Measurements from ENCODE around the gene RNASEH2B. TPM values are rescaled to one million over a fixed set of nuclear protein-coding genes. Genes with fewer than 3 reads are reported as not detected.

The RNASEH2B gene
- total and polyA plus RNA-seq, 7 experiments from 2014 or later: 65.3 to 105 (median 94.6) TPM

DNA sequence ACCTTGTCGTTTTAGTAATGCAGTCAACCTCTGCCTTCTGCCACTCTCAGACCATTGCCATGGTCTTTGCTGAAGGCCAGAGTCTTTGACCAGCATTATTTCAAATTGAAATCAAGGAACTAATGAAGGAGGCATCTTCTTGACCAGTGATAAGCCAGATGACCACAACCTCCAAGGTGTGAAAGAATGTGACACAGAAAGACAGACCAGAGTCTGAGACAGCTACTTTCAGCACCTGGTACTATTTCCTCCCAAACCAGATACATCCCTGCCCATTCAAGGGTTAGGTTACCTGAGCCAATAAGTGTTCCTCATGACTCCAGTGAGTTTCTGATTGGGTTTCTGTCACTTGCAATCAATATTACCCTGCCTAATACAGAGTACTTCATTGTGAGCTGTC, 20.3 kb upstream of the RNASEH2B start:
- H3K4me3 ChIP-seq (ENCODE audit: low read length): no peak overlapping the region
- ATAC-seq: no peak
- Mint-ChIP-seq H3K4me1 (peaks cover 23 to 42% (median 41%) of the 10 kb centered on the region in 7 donors), H3K9me3 (peaks cover 0 to 12% (median 0%) of the 10 kb centered on the region in 11 donors), H3K27ac (peak overlapping the region in 1 of 9 donors; percentile 0), H3K4me3 (no peak overlapping the region), H3K36me3 (peaks cover 0 to 35% (median 3%) of the 10 kb centered on the region in 5 donors), H3K27me3 (peaks cover 0 to 7% (median 0%) of the 10 kb centered on the region in 5 donors)
- H3K9me3 ChIP-seq (ENCODE audit: control insufficient read depth in 2 of 3, low read length in 3 of 3): no peaks in the 10 kb centered on the region
- no peaks in the 10 kb centered on the region for H3K36me3 ChIP-seq (ENCODE audit: control insufficient read depth in 2 of 3, insufficient read depth in 3 of 3, low read length in 3 of 3)
- no peak for DNase-seq
- intact Hi-C loops (cut with micrococcal nuclease): no loop called here
- CTCF ChIA-PET: no interaction called here
- no peak overlapping the region for H3K27ac ChIP-seq (ENCODE audit: low read depth, low read length)
- POLR2A ChIA-PET: interaction anchor here (1.0 to 1.3 kb wide), 3 partner anchors 9 to 765 kb away, joined by 3 read pairs; no protein-coding TSS in a partner anchor
- peaks cover 12 to 26% of the 10 kb centered on the region in 2 donors for H3K4me1 ChIP-seq (ENCODE audit: control insufficient read depth in 2 of 2, insufficient read depth in 2 of 2, low read length in 2 of 2)
- H3K27me3 ChIP-seq (ENCODE audit: control insufficient read depth in 2 of 2, insufficient read depth in 2 of 2, low read length in 2 of 2): no peaks in the 10 kb centered on the region

DNA sequence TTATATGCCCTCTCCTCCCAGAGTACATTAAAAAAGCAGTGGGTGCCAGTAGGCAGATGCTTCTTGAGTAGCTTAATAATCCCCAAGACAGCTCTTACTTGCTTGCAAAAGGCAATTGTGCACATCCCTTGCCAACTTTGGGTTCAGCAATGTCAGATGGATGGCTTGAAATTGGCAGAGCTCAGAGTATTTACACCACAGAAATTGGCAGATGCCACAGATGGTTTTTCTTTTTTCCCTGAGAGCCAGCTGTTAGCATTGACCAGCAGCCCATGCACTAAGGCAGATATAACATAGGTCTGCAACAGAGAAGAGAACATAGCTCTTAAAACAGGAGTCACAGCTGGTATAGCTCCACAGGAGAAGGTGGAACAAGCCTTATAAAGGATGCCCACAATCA, 18.4 kb upstream of the RNASEH2B start:
- intact Hi-C loops (cut with micrococcal nuclease): loop anchor here (5.0 to 10.0 kb wide), 10 partner anchors 89 to 1446 kb away; partner anchors contain the start of genes KPNA3 (in 2 of the 2), CAB39L (in 1 of the 2), DHRS12 (in 1 of the 2) and INTS6 (in 1 of the 2)
- Histone ChIP-seq H3K9me3 (ENCODE audit: control insufficient read depth in 2 of 3, low read length in 3 of 3) (no peaks in the 10 kb centered on the region), H3K27ac (ENCODE audit: low read depth, low read length) (no peak overlapping the region), H3K4me1 (ENCODE audit: control insufficient read depth in 2 of 2, insufficient read depth in 2 of 2, low read length in 2 of 2) (peaks cover 16 to 27% of the 10 kb centered on the region in 2 donors), H3K27me3 (ENCODE audit: control insufficient read depth in 2 of 2, insufficient read depth in 2 of 2, low read length in 2 of 2) (no peaks in the 10 kb centered on the region), H3K36me3 (ENCODE audit: control insufficient read depth in 2 of 3, insufficient read depth in 3 of 3, low read length in 3 of 3) (no peaks in the 10 kb centered on the region), H3K4me3 (ENCODE audit: low read length) (no peak overlapping the region)
- DNase-seq: no peak
- H3K4me1 Mint-ChIP-seq: peaks cover 26 to 49% (median 47%) of the 10 kb centered on the region in 7 donors
- H3K9me3 Mint-ChIP-seq: peaks cover 0 to 13% (median 0%) of the 10 kb centered on the region in 11 donors
- H3K36me3 Mint-ChIP-seq: peaks cover 3 to 38% (median 4%) of the 10 kb centered on the region in 5 donors
- ATAC-seq: no peak
- ChIA-PET CTCF (interaction anchor here (0.6 to 1.6 kb wide), 6 partner anchors 10 to 913 kb away, joined by 3 to 10 read pairs (median 4); no protein-coding TSS in a partner anchor), POLR2A (interaction anchor here (1.2 to 7.8 kb wide), 3 partner anchors 19 to 895 kb away, joined by 3 to 122 read pairs (median 26); partner anchors contain the start of genes RNASEH2B and TRIM13)
- peak overlapping the region in 8 of 9 donors; percentile 20 to 98 (median 62) for H3K27ac Mint-ChIP-seq
- H3K4me3 Mint-ChIP-seq: peak overlapping the region in 8 of 10 donors; percentile 34 to 88 (median 61)
- peaks cover 0 to 6% (median 0%) of the 10 kb centered on the region in 5 donors for H3K27me3 Mint-ChIP-seq

DNA sequence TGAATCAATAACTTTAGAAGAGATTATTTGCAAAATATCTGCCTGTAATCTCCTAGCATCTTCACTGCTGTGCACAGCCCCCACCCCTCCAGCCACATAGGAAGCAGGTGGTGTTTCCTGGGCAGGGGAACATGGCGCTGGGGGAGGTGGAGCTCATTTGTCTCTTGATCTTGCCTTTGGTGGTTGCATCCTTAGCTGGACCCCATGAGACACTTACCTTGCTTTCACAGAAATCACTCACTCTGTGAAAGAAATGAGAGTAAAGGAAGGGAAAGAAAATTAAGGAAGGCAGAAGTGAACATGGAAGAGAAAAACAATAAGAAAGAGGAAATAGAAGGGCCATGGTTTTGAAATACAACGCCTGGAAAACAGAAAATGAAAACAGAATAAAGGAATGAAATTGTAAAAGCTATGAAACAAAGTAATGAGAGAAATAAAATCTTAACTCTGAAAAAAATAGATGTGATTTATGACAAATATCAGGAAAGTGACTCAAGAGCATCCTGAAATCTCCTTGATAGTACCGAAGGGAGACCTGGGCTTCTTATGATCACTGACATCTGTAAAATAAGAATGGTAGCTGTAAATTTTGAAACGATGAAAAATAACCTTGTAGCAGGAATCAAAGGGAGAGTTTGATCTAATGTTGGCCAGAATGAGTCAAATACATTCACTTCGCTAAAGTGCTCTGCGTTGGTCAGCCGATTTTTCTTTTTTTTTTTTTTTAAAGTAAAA, 17.2 kb upstream of the RNASEH2B start:
- Mint-ChIP-seq H3K4me1 (peaks cover 26 to 49% (median 47%) of the 10 kb centered on the region in 7 donors), H3K4me3 (peak overlapping the region; percentile 66 to 89 (median 82)), H3K27me3 (no peaks in the 10 kb centered on the region), H3K27ac (peak overlapping the region; percentile 81 to 98 (median 96)), H3K36me3 (peaks cover 3 to 38% (median 4%) of the 10 kb centered on the region in 5 donors), H3K9me3 (peaks cover 0 to 10% (median 0%) of the 10 kb centered on the region in 11 donors)
- H3K27ac ChIP-seq (ENCODE audit: low read depth, low read length): peak overlapping the region; percentile 46
- H3K4me1 ChIP-seq (ENCODE audit: control insufficient read depth in 2 of 2, insufficient read depth in 2 of 2, low read length in 2 of 2): peaks cover 16 to 27% of the 10 kb centered on the region in 2 donors
- no peaks in the 10 kb centered on the region for H3K9me3 ChIP-seq (ENCODE audit: control insufficient read depth in 2 of 3, low read length in 3 of 3)
- peak overlapping the region; percentile 9 for H3K4me3 ChIP-seq (ENCODE audit: low read length)
- POLR2A ChIA-PET: interaction anchor here (0.7 to 7.8 kb wide), 11 partner anchors 9 to 956 kb away, joined by 3 to 122 read pairs (median 3); partner anchors contain the start of genes RNASEH2B, SPRYD7 and TRIM13
- H3K36me3 ChIP-seq (ENCODE audit: control insufficient read depth in 2 of 3, insufficient read depth in 3 of 3, low read length in 3 of 3): no peaks in the 10 kb centered on the region
- CTCF ChIA-PET: interaction anchor here (1.0 to 4.7 kb wide), 8 partner anchors 10 to 914 kb away, joined by 3 to 28 read pairs (median 4); partner anchors contain the start of gene RNASEH2B
- intact Hi-C loops (cut with micrococcal nuclease): loop anchor here (2.0 to 10.0 kb wide), 11 partner anchors 90 to 1448 kb away; partner anchors contain the start of genes KPNA3 (in 2 of the 2), CAB39L (in 1 of the 2), DHRS12 (in 1 of the 2) and INTS6 (in 1 of the 2)
- no peaks in the 10 kb centered on the region for H3K27me3 ChIP-seq (ENCODE audit: control insufficient read depth in 2 of 2, insufficient read depth in 2 of 2, low read length in 2 of 2)
- peak in 7 of 9 donors; percentile 24 to 39 (median 29) for DNase-seq
- peak; percentile 62 for ATAC-seq

DNA sequence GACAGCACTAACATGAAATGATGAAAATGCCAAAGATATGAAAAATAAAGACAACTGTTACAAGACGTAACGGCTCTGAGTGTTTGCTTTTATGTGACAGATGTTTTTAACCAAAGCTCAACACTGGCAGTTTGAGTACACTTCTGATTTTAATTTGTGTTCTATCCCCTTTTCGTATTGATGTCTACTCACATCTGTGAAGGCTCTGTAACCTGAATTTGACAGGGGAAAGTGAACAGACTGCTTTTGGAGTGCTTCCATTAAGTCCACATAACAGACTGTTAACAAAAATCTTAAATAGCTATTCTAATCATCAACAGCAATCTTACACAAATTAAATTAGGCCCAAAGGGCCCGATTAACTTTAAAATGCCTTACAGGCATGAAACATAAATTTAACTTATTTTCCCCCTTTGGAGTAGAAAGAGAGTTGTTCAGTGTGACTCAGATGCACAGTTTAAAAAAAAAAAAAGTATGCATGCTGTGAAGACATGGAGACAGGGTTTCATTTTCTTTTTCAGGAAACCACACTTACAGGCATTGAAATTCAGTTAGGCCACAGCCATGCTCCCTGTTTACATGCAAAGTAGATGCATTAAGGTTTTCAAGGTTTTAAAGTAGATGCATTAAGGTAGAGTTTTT, 16.3 kb upstream of the RNASEH2B start:
- DNase-seq: peak in 7 of 9 donors; percentile 34 to 68 (median 55)
- H3K36me3 Mint-ChIP-seq: peaks cover 0 to 41% (median 4%) of the 10 kb centered on the region in 5 donors
- ATAC-seq: peak; percentile 91
- peaks cover 26 to 50% (median 47%) of the 10 kb centered on the region in 7 donors for H3K4me1 Mint-ChIP-seq
- peak overlapping the region; percentile 30 for H3K4me3 ChIP-seq (ENCODE audit: low read length)
- H3K27me3 ChIP-seq (ENCODE audit: control insufficient read depth in 2 of 2, insufficient read depth in 2 of 2, low read length in 2 of 2): no peaks in the 10 kb centered on the region
- ChIA-PET POLR2A (interaction anchor here (0.8 to 7.8 kb wide), 9 partner anchors 9 to 957 kb away, joined by 3 to 122 read pairs (median 3); partner anchors contain the start of genes RNASEH2B, SPRYD7 and TRIM13), CTCF (interaction anchor here (0.7 to 4.7 kb wide), 7 partner anchors 9 to 875 kb away, joined by 3 to 28 read pairs (median 4); partner anchors contain the start of gene RNASEH2B)
- intact Hi-C loops (cut with micrococcal nuclease): loop anchor here (1.0 to 10.0 kb wide), 15 partner anchors 16 to 1449 kb away; partner anchors contain the start of genes KPNA3 (in 2 of the 2), TRIM13 (in 2 of the 2), CAB39L (in 1 of the 2) and DHRS12 (in 1 of the 2)
- H3K27me3 Mint-ChIP-seq: no peaks in the 10 kb centered on the region
- H3K27ac ChIP-seq (ENCODE audit: low read depth, low read length): peak overlapping the region; percentile 69
- peaks cover 16 to 27% of the 10 kb centered on the region in 2 donors for H3K4me1 ChIP-seq (ENCODE audit: control insufficient read depth in 2 of 2, insufficient read depth in 2 of 2, low read length in 2 of 2)
- H3K9me3 ChIP-seq (ENCODE audit: control insufficient read depth in 2 of 3, low read length in 3 of 3): no peaks in the 10 kb centered on the region
- peak overlapping the region; percentile 67 to 88 (median 82) for H3K4me3 Mint-ChIP-seq
- no peaks in the 10 kb centered on the region for H3K36me3 ChIP-seq (ENCODE audit: control insufficient read depth in 2 of 3, insufficient read depth in 3 of 3, low read length in 3 of 3)
- peak overlapping the region; percentile 82 to 98 (median 95) for H3K27ac Mint-ChIP-seq
- peaks cover 0 to 10% (median 0%) of the 10 kb centered on the region in 11 donors for H3K9me3 Mint-ChIP-seq

DNA sequence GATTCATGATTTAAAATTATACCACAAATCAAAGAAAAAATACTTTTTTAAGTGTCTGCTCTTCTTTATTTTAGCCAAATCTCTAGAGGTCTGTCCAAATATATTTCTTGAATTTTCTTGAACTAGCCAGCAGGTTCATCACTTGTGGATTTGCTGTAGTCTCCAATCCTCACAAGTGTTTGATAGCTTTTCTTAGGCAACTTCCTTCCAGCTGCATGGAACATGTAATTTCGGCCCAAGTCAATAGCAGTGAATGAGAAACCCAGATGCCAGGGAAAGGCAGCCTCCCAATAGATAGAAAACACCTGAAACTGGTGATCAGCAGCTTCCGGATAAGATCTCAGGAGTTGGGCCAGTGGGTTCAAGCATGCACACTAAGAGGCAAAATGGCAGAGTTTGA, 15.6 kb upstream of the RNASEH2B start:
- Histone ChIP-seq H3K4me1 (ENCODE audit: control insufficient read depth in 2 of 2, insufficient read depth in 2 of 2, low read length in 2 of 2) (peaks cover 16 to 27% of the 10 kb centered on the region in 2 donors), H3K36me3 (ENCODE audit: control insufficient read depth in 2 of 3, insufficient read depth in 3 of 3, low read length in 3 of 3) (no peaks in the 10 kb centered on the region), H3K27ac (ENCODE audit: low read depth, low read length) (peak overlapping the region; percentile 69), H3K27me3 (ENCODE audit: control insufficient read depth in 2 of 2, insufficient read depth in 2 of 2, low read length in 2 of 2) (no peaks in the 10 kb centered on the region), H3K9me3 (ENCODE audit: control insufficient read depth in 2 of 3, low read length in 3 of 3) (no peaks in the 10 kb centered on the region), H3K4me3 (ENCODE audit: low read length) (no peak overlapping the region)
- Mint-ChIP-seq H3K4me3 (peak overlapping the region in 8 of 10 donors; percentile 47 to 88 (median 80)), H3K27me3 (no peaks in the 10 kb centered on the region), H3K4me1 (peaks cover 26 to 50% (median 47%) of the 10 kb centered on the region in 7 donors), H3K27ac (peak overlapping the region; percentile 82 to 98 (median 95)), H3K36me3 (peaks cover 0 to 39% (median 4%) of the 10 kb centered on the region in 5 donors), H3K9me3 (peaks cover 0 to 10% (median 0%) of the 10 kb centered on the region in 11 donors)
- POLR2A ChIA-PET: interaction anchor here (3.2 to 7.8 kb wide), 2 partner anchors 16 to 769 kb away, joined by 26 to 122 read pairs; partner anchors contain the start of gene RNASEH2B
- no peak for DNase-seq
- ATAC-seq: no peak
- intact Hi-C loops (cut with micrococcal nuclease): loop anchor here (5.0 to 10.0 kb wide), 10 partner anchors 92 to 1449 kb away; partner anchors contain the start of genes KPNA3 (in 2 of the 2), CAB39L (in 1 of the 2), DHRS12 (in 1 of the 2) and INTS6 (in 1 of the 2)
- CTCF ChIA-PET: interaction anchor here (0.7 to 4.7 kb wide), 3 partner anchors 18 to 875 kb away, joined by 3 to 28 read pairs (median 5); no protein-coding TSS in a partner anchor

All from naive thymus-derived CD4-positive, alpha-beta T cell (primary cell).